HG03064 (cell line): ENCODE measurements around the gene KIFC1.
A peak's percentile ranks its signal among the peaks of the same experiment; 100 is the strongest.
"Not testable (repeated sequence)": the region's sequence is repeated elsewhere in the genome, so short reads cannot be mapped to it uniquely, and the experiment has no call there.

Experiments
- ATAC-seq: cut with Tn5 transposase; IDR thresholded peaks from one replicate; pipeline ENCODE4 v1.9.1; 2021; ENCODE audit warnings: low read depth; ENCODE audit not compliant: unreplicated experiment

Gene KIFC1

DNA sequence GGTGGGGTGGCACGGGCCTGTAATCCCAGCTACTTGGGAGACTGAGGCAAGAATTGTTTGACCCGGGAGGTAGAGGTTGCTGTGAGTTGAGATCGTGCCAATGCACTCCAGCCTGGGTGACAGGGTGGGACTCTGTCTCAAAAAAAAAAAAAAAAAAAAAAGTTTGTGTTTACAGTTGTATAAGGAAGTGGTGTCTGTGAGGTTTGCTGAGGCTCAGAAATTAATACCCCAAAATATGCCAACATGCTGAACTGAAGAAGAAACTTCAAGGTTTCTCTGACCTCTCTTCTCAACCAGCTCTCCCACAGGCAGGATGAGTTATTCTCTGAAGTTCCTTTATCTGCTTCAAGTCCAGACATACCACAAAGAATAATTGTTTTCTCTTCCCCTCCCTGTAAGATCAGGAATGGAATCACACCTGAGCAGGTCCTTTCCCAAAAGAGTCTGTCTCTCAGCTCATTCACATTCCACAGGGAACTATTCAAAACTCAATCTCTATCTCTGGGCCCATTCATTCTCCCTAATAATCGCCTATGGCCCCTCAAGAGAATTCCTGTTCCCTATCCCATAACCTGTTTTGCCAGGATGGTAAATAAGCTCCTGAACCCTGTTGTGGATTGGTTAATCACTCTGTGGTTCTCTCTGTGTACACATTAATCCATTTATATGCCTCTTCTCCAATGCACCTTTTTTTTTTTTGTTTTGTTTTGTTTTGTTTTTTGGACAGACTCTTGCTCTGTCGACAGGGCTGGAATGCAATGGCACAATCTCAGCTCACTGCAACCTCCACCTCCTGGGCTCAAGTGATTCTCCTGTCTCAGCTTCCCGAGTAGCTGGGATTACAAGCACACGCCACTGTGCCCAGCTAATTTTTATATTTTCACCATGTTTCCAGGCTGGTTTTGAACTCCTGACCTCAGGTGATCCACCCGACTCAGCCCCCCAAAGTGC is 17.4 kb upstream of the KIFC1 start:
- ATAC-seq: no peak

GRCh38 chr6:33375143-33375671 is 16.4 kb upstream of the KIFC1 start:
- no peak for ATAC-seq

DNA sequence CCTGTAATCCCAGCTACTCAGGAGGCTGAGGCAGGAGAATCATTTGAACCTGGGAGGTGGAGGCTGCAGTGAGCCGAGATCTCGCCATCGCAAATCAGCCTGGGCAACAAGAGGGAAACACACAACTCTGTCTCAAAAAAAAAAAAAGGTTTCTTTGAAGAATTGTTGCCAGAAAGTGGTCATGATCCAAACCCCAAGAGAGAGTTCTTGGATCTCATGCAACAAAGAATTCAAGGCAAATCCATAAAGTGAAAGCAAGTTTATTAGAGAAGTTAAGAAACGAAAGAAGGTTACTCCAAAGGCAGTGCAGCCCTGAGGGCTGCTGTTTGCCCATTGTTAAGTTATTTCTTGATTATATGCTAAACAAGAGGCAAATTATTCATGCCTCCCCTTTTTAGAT is 14.5 kb upstream of the KIFC1 start:
- no peak for ATAC-seq

- ATAC-seq: not testable (repeated sequence)
Measured at GRCh38 chr6:33379184-33379583, 12.4 kb upstream of the KIFC1 start.

DNA sequence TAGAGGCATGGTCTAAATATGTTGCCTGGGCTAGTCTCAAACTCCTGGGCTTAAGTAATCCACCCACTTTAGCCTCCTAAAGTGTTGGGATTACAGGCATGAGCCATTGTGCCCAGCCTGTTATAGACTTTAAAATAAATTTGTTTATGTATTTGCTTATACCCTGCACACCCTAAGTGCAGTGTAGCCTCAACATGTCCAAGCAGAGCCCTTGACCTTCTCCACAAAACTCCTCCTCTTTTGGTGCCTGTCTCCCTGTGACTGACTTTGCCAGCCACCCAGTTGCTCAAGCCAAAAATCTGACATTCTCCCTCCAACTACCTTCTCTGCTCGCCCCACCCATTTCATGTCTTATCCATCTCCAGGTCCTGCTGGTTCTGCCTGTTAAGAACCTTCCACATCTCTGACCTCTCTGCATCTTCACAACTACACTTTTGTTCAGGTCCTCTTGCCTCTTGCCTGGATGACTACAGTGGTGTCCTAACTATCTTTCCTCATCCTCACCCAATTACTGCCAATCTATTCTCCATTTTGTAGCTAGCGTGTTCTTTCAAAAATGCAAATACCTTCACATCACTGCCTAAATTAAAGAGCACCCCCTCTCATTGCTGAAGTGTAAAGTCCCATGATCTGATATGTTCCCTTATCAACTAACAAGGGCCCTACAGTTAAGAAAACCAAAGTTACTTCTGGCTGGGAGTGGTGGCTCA is 11.2 kb upstream of the KIFC1 start:
- no peak for ATAC-seq

DNA sequence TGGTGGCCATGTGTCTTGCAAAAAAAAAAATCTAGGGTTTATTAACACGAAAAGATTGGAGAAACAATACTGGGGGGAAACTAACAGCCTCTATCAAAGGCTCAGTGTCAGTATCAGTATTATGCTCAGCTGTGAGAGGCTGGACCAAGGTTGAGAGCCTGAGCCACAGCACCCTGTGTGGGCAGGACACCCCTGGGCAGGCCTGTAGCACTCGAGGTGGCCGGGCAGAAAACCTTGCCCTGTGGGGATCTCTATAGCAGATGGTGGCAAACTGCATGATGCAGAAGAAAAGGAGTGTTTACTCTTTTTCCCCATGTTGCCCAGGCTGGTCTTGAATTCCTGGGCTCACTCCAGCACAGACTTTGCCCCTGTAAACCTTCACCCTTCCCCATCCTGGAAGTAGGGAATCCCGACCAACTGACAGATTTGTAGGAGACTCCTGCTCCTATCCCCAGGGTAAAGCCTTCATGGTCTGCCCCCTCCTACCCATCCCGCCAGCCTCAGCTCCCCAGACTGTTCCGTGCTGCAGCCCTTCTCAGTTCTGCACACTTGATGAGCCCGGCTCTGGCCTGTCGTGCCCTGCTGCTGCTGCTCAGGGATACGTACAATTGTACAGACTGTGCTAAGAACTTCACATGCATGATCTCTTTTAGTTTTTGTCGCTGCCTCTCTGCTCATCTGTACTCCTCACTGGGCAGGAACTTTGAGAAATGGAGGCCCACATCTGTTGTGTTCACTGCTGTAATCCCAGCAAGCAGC is 8.0 kb upstream of the KIFC1 start:
- ATAC-seq: no peak

DNA sequence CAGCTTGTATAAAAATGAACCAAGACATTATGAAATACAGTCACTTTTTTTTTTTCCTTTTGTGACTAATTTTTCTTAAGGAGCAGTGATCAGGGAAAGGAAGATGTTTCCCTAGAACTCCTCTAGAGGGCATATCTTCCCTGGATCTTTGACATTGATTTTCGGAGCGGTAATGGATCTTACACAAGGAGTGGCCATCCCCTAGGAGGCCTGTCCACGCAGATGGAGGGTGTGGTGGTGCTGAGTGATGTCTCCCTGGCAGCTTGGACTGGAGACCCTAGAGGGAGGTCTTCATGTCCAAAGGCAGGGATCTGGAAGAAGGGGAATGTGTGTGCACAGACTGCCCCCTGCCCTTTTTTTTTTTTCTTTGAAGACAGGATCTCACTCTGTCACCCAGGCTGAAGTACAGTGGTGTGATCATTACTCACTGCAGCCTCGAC is 7.0 kb upstream of the KIFC1 start:
- ATAC-seq: no peak

- no peak for ATAC-seq
Measured at GRCh38 chr6:33390173-33390572, 1.4 kb upstream of the KIFC1 start.

DNA sequence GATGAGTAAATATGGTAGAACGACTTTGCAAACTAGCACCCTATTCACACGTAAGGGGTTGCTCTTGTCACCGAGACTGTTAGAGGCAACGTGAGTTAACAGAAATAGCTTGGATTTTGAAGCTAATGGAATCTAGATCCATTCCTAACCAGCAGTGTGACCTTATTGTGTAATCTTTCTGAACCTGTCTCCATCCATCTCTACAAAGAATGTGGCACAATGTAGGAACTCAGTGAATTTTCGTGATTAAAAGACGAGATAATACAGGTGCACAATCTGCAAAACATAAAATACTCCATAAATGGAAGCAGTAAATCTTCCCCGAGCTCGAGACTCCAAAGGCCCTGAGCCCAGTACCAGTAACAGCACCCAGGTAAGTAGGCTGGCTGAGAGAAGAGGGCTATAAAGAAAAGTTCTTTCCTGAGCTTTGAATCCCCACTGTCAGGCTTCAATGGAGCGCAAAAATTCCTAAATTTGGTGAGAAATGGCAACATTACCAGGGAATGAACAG is 801 bp upstream of the KIFC1 start:
- ATAC-seq: no peak

DNA sequence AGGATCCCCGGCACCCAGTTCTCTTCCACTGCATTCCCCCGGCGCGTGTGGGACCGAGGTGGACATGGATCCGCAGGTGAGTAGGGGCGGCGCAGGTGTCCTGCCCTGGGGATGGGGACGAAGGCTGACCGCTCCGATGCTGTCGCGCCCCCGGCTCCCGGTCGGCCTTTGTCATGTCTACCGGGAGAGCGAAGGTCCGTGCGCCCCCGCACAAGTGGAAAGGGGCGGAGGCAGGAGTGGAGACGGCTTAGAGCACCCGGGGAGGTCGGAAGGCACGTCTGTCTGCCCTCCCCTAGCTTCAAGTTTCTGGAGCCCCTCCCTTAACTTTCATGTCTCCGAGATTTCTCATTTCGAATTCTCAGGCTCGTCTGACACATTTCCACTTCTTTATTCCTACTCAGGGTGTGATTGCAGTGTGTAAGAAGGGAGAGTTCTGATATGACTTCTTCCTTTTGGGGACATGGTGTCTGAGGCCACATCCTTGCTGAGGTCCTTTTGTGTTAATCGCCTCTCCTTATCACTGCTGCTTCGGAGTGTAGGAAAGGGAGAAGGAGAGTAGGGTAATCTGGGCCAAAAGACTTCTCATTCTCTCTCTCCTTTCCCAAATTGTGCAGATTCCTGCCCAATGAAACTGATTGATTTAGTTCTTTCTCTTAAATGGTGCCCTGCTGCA is 435 bp downstream of the KIFC1 start:
- ATAC-seq: peak; percentile 7

DNA sequence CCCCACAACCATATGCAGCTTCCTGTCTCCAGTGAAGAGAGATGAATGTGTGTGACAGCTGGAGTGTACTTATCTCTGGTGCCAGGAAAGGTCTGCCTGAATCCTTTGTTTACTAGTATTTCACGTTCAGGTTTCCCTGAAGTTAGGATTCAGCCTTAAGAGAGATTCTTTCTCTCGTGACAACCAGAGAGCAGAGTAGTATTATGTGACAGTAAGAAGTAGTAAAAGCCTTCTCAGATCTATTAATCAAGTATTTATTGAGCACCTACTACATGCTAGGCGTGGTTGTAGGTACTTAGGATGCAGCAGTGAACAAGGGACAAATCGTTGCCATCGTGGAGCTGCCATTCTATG is 949 bp downstream of the KIFC1 start:
- ATAC-seq: no peak

DNA sequence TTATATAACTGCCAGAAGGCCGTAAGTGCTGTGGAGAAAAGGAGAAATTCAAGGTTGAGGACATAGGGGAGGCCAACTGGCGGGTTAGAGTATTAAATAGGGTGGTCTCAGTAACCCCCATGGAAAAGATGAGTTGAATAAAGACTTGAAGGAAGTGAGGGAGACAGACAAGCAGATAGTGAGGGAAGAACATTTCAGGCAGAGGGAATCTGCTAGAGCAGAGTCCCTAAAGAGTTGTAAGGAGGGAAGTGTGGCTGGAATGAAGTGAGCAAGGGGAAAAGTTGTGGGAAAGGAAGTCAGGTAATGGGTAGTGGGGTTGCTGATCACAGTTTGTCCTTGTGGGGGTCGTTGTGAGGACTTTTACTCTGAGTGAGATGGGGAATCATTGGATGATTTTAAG is 1.4 kb downstream of the KIFC1 start:
- ATAC-seq: no peak

DNA sequence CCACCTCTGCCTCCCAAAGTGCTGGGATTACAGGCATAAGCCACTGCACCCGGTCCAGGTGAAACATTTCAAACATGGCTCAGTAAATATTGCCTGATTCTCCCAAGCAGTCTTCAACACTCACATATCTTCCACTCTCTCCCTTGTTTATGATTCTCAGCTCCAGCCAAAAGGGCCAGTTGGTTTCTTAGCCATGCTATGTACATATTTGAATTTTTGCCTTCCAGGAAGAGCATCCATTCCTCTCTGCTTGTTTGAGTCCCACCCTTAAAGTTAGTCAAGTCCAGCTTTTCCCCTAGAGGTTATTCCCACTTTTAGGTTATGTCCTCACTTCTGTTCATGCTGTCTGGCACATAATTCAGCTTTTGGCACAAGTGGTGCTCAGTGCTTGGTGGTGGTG is 5.9 kb downstream of the KIFC1 start:
- ATAC-seq: no peak

- not testable (repeated sequence) for ATAC-seq
Measured at GRCh38 chr6:33398601-33399000, 7.0 kb downstream of the KIFC1 start.

- not testable (repeated sequence) for ATAC-seq
Measured at GRCh38 chr6:33399881-33400280, 8.3 kb downstream of the KIFC1 start.

DNA sequence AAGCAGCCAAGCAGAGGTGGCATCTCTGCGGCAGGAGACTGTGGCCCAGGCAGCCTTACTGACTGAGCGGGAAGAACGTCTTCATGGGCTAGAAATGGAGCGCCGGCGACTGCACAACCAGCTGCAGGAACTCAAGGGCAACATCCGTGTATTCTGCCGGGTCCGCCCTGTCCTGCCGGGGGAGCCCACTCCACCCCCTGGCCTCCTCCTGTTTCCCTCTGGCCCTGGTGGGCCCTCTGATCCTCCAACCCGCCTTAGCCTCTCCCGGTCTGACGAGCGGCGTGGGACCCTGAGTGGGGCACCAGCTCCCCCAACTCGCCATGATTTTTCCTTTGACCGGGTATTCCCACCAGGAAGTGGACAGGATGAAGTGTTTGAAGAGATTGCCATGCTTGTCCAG is 13.3 kb downstream of the KIFC1 start:
- ATAC-seq: no peak

- ATAC-seq: no peak
Measured at GRCh38 chr6:33405386-33405940, 13.8 kb downstream of the KIFC1 start.

DNA sequence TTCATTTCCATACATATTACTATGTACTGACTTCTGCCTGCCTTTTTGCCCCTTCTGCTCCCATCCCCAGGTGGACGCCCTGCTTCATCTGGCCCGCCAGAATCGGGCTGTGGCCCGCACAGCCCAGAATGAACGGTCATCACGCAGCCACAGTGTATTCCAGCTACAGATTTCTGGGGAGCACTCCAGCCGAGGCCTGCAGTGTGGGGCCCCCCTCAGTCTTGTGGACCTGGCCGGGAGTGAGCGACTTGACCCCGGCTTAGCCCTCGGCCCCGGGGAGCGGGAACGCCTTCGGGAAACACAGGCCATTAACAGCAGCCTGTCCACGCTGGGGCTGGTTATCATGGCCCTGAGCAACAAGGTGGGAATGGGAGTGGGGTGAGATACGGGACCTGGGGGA is 14.5 kb downstream of the KIFC1 start:
- no peak for ATAC-seq

- no peak for ATAC-seq
Measured at GRCh38 chr6:33407132-33407718, 15.6 kb downstream of the KIFC1 start.
